Nephron (organoid): ENCODE results near the gene FTSJ3.
A peak's percentile ranks its signal among the peaks of the same experiment; 100 is the strongest.
"Not testable (repeated sequence)": the region's sequence is repeated elsewhere in the genome, so short reads cannot be mapped to it uniquely, and the experiment has no call there.

Experiments
- H3K27ac Mint-ChIP-seq, 3 experiments: 2 replicates each; pipeline ENCODE4 v1.8.0; 2020; ENCODE audit warnings: mixed read lengths in 3 of 3, mild to moderate bottlenecking in 2 of 3, moderate library complexity in 1 of 3
- H3K27me3 Mint-ChIP-seq: 2 replicates; pipeline ENCODE4 v1.8.0; 2021; ENCODE audit warnings: low read depth, mild to moderate bottlenecking, moderate library complexity, mixed read lengths
- H3K36me3 Mint-ChIP-seq: 2 replicates; pipeline ENCODE4 v1.8.0; 2020; ENCODE audit warnings: low read depth, mixed read lengths
- H3K4me1 Mint-ChIP-seq: 2 replicates; pipeline ENCODE4 v1.8.0; 2020; ENCODE audit warnings: mixed read lengths
- H3K4me3 Mint-ChIP-seq, 3 experiments: 2 replicates each; pipeline ENCODE4 v1.8.0; 2020; ENCODE audit warnings: mild to moderate bottlenecking in 3 of 3, mixed read lengths in 3 of 3, moderate library complexity in 2 of 3
- H3K9me3 Mint-ChIP-seq: 2 replicates; pipeline ENCODE4 v1.8.0; 2020; ENCODE audit warnings: mixed read lengths
- TF ChIP-seq, protein P1 (sequence below), 3 experiments: fragments of 200-600 bp; sonication (generic); IDR thresholded peaks; one replicate each; pipeline ENCODE4 v1.5.0; 2021; ENCODE audit warnings: antibody characterized with exemption in 3 of 3; ENCODE audit not compliant: unreplicated experiment in 3 of 3

The FTSJ3 gene

DNA sequence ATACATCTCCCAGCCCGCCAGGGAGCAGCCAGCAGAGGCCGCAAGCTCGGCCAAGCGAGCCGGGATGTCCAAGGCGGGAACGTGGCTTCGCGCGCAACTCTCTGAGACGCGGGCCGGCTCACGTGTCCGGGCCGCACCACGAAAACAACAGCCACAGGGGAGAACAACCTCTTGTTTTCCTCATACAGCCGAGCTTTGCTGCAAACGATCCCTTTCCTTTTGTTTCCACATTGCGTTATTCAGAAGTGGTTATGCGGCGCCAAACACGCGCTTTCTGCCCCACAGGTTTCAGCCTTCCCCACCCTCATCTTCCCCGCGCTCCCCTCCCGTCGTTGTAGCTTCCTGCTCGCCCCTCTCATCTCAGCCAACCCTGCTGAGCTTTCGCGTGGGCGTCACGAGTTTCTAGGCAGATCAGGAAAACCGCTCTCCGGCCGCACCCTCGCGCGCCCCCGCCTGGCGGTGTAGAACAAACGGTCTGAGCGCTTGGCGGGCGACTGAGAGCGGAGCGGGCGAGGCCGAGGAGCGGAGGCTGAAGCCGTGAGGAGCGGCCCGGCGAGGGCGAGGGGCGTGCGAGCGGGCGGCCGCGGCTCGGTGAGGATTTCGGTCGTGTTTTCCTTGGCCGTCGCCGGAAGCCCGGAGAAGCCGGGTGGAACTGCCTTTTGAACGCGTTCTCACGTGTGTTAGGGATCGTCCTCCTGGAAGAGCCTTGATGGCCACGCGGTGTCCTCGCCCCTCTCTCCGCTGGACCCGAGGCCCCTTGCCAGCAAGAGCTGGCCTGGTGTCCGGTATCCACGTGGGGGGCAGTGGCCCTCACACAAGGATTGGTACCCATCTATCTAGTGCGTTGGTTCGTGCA, 21.6 kb upstream of the FTSJ3 start:
- H3K4me3 Mint-ChIP-seq: peak overlapping the region; percentile 69 to 84 (median 73)
- H3K4me1 Mint-ChIP-seq: peaks cover 9% of the 10 kb centered on the region
- TF ChIP-seq, protein P1, sequence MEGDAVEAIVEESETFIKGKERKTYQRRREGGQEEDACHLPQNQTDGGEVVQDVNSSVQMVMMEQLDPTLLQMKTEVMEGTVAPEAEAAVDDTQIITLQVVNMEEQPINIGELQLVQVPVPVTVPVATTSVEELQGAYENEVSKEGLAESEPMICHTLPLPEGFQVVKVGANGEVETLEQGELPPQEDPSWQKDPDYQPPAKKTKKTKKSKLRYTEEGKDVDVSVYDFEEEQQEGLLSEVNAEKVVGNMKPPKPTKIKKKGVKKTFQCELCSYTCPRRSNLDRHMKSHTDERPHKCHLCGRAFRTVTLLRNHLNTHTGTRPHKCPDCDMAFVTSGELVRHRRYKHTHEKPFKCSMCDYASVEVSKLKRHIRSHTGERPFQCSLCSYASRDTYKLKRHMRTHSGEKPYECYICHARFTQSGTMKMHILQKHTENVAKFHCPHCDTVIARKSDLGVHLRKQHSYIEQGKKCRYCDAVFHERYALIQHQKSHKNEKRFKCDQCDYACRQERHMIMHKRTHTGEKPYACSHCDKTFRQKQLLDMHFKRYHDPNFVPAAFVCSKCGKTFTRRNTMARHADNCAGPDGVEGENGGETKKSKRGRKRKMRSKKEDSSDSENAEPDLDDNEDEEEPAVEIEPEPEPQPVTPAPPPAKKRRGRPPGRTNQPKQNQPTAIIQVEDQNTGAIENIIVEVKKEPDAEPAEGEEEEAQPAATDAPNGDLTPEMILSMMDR (IDR thresholded peaks at IDR 0.05; ENCODE audit: unreplicated experiment in 3 of 3): peak; percentile 51 to 70 (median 52)
- H3K36me3 Mint-ChIP-seq: no peaks in the 10 kb centered on the region
- peak overlapping the region; percentile 79 to 92 (median 82) for H3K27ac Mint-ChIP-seq
- H3K27me3 Mint-ChIP-seq: peaks cover 4% of the 10 kb centered on the region
- peaks cover 4% of the 10 kb centered on the region for H3K9me3 Mint-ChIP-seq

DNA sequence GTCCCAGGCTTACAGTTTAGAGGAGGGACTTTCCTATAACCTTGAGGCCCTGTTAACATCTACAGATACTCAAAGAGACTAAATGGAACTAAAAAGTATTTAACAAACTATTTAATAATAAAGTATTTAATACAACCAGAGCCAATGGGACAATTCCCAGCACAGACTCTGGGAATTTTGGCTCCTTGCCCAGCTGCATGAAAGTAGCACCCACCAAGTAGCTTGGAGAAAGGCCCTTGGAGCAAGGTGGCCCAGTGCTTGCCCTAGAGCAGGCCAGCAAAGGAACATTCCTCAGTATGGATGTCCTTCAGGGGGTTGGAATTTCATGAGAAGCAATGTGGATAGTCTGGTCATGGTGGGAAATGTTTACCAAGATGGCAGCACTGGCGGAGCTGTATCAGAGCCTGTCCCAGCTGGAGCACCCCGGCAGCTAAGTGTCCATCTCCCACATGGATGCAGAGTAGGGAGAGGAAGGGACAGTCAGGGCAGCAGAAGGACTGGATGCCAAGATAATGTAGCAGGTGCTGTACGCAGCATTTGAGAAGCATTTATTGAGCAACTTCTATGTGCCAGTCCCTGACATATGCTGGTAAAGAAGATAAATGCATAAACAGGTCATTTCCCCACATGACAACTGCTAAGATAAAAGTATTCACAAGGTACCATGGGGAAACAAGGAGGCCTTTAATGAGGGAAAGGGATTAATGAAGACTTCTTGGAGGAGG, 20.2 kb upstream of the FTSJ3 start:
- H3K36me3 Mint-ChIP-seq: no peaks in the 10 kb centered on the region
- peak overlapping the region; percentile 23 to 61 (median 26) for H3K4me3 Mint-ChIP-seq
- H3K4me1 Mint-ChIP-seq: peaks cover 14% of the 10 kb centered on the region
- TF ChIP-seq, protein P1 (IDR thresholded peaks at IDR 0.05; ENCODE audit: unreplicated experiment in 3 of 3): no peak
- peak overlapping the region in 2 of 3 experiments; percentile 34 to 74 for H3K27ac Mint-ChIP-seq
- H3K27me3 Mint-ChIP-seq: peaks cover 4% of the 10 kb centered on the region
- H3K9me3 Mint-ChIP-seq: peaks cover 4% of the 10 kb centered on the region

DNA sequence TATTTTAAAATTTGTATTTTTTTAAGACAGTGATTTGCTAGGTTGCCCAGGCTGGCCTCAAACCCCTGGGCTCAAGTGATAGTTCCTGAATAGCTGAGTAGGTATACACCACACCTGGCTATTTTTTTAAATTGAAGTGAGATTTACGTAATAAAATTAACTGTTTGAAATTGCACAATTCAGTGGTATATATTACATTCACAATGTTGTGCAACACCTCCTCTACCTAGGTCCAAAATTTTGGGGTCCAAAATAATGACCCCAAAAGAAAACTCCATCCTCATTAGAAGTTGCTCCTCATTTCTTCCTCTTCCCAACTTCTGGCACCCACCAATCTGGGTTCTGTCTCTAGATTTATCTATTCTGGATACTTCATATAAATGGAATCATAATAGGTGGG, 18.0 kb upstream of the FTSJ3 start:
- Mint-ChIP-seq H3K27me3 (peaks cover 4% of the 10 kb centered on the region), H3K36me3 (no peaks in the 10 kb centered on the region), H3K9me3 (peaks cover 4% of the 10 kb centered on the region), H3K27ac (peak overlapping the region in 1 of 3 experiments; percentile 26), H3K4me3 (peak overlapping the region; percentile 7 to 21 (median 11)), H3K4me1 (peaks cover 24% of the 10 kb centered on the region)
- TF ChIP-seq, protein P1 (IDR thresholded peaks at IDR 0.05; ENCODE audit: unreplicated experiment in 3 of 3): no peak

DNA sequence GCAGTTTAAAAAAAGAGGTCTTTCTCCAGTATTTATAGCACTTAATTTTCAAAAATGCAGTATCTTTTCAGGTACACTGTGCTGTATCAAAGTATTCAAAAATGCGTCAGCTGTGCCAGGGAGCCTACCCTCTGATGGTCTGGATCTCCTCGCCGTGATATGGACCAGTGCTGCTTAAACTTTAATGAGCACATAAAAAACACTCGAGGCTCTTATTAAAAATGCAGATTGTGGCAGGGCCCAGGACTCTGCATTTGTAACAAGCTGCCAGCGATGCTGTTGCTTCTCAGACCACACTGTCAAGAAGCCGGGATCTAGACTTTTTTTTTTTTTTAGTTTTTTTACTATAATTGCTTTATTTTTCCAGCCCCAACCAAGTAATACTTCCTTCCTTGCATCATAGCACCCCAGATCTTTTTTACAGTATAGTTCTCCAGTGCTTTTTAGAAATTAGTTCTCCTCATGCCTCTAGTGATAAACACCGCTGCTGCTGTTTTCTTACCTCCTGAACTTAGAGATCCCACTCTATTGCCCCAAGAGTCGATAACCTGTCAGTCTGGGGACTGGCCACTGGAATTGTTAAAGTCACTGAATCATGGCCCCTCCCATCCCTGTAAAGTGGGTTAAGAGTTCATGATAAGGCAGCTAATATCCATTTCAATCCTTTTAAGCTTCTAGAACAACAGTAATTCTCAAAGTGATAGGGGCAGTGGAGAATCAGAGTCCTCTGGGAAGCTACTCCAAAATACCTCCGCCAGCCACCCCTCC, 16.6 kb upstream of the FTSJ3 start:
- peaks cover 4% of the 10 kb centered on the region for H3K9me3 Mint-ChIP-seq
- H3K27me3 Mint-ChIP-seq: peaks cover 3% of the 10 kb centered on the region
- peak overlapping the region; percentile 84 to 89 (median 89) for H3K4me3 Mint-ChIP-seq
- H3K36me3 Mint-ChIP-seq: no peaks in the 10 kb centered on the region
- TF ChIP-seq, protein P1 (IDR thresholded peaks at IDR 0.05; ENCODE audit: unreplicated experiment in 3 of 3): no peak
- H3K4me1 Mint-ChIP-seq: peaks cover 31% of the 10 kb centered on the region
- H3K27ac Mint-ChIP-seq: peak overlapping the region; percentile 80 to 99 (median 98)

DNA sequence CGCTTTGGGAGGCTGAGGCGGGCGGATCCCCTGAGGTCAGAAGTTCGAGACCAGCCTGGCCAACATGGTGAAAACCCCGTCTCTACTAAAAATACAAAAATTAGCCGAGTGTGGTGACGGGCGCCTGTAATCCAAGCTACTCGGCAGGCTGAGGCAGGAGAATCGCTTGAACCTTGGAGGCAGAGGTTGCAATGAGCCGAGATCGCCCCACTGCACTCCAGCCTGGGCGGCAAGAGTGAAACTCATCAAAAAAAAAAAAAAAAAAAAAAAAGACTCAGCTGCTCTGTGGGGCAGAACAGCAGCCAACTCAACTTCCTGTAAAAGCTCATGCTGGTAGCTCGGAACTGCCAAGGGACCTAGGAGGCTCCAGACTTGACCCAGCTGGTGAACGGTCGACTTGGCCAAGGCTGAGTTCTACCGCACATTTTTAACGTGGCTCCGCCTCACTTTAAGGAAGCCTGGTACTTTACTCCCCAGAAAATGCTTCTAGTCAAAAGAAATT, 16.0 kb upstream of the FTSJ3 start:
- not testable (repeated sequence) for H3K36me3 Mint-ChIP-seq, H3K27me3 Mint-ChIP-seq, H3K9me3 Mint-ChIP-seq
- Mint-ChIP-seq H3K27ac (peak overlapping the region; percentile 80 to 99 (median 98)), H3K4me1 (peaks cover 34% of the 10 kb centered on the region), H3K4me3 (peak overlapping the region; percentile 84 to 89 (median 89))
